GM19023 (cell line): ENCODE measurements around the gene EPC1.

Source experiments
- ATAC-seq: cut with Tn5 transposase; IDR thresholded peaks from one replicate; pipeline ENCODE4 v1.9.1; 2021; ENCODE audit warnings: mild to moderate bottlenecking, moderate library complexity; ENCODE audit not compliant: unreplicated experiment

Gene EPC1

DNA sequence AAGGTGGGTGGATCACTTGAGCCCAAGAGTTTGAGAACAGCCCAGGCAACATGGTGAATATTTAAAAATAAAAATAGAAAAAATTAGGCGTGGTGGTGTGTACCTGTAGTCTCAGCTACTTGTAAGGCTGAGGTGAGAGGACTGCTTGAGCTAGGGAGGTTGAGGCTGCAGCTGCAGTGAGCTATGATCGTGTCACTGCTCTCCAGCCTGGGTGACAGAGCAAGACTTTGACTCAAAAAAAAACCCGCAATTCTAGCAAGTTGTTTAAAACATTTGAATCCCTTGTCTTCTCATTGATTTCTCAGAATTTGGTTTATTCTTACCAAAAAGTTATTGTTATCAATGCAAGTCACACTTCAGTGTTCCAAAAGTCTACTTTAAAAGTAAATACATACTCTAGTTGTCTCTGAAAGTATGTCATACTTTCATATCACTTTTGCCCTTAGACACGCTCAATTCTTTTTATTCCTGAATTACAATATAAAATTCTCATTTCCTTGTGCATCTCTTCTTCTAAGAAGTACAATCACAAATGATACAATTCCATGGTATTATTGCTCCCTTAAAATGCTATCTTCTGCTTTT is 6.3 kb downstream of the EPC1 start:
- ATAC-seq = no peak

DNA sequence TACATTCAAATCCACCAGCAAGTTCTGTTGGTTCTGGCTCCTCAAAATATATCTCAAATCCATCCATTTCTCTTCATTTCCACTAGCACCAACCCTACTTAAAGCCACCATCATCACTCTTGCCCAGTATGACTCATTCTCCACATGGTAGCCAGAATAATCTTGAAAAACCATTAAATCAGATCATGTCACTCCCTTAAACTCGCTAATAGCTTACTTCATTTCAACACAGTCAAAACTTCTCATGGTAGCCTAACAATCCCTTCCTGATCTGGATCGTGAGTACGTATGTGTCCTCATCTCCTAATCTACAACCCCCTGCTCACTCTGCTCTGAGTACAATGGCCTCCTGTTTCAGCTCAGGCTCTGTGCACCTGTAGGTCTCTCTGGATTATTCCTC is 8.7 kb downstream of the EPC1 start:
- ATAC-seq = no peak

DNA sequence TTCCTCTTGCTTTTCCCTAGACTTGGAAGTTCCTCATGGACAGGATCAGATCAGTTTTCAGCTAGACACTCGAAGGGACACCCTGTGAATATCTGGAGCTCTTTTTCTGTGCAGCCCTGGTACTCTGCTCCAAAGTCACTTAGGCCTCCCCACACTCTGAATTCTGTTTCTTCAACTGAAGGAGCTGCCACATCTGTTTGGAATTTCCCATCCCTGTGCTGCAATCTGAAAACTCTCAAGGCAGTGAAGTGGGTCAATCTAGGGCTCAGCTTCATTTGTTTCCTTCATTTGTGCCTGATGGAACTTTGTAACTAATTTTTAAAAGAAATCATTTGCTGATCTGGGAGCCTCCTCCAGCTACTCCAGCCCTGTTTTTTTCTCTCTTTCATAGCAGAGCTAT is 9.6 kb downstream of the EPC1 start:
- no peak for ATAC-seq

DNA sequence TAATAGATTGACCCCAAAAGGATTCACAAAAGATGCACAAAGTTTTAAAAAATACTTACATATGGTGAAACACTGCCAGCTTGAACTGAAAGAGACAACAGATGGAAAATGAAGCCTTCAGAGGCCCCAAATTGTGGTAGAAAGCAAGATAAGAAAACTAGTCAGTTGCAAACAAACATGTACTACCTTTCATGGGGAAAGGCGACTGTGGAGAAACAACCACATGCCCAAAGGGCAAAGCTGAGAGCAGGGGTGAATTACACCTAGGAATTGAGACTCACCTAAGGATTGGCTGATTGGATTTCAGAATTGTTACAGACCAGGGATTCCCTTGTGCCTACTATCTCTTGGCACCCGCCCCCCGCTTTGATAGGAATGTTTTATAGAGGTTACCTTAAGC is 13.1 kb downstream of the EPC1 start:
- ATAC-seq = no peak

DNA sequence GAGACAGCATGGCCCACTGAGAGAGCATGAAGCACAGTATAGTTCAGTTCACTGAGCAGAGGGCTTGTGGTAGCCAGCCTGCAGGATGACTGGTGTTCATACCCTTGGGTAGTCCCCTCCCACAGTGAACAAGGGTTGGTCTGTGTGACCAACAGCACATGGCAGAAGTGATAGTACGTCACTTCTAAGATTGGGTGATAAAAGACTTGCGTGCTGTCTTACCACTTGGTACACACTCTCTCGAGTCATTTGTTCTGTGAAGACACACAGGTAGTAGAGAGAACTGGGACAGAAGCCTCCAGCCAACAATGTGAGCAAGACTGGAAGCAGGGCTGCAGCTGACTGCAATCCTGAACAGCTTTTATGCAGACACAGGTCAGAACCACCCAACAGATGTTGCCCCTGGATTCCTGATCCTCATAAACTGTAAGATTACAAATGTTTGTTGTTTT is 14.6 kb downstream of the EPC1 start:
- ATAC-seq = peak; percentile 95

DNA sequence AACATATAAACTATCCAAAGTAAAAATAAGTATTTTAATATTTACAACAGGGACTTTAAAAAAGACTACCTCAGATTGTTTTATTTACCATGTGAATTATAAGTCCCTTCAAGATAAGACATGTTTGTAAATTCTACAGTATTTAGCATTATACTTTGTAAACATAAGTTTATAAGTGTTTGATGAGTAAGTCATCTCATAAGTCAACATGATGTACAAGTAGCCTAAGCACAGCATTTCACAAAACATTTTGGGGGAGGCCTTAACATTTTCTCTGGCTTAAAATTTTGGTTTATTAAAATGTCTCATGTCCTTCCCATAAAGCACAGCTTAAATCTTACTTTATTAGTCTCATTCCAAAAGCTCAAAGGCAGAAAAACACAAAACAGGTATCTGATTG is 15.4 kb downstream of the EPC1 start:
- ATAC-seq = no peak

DNA sequence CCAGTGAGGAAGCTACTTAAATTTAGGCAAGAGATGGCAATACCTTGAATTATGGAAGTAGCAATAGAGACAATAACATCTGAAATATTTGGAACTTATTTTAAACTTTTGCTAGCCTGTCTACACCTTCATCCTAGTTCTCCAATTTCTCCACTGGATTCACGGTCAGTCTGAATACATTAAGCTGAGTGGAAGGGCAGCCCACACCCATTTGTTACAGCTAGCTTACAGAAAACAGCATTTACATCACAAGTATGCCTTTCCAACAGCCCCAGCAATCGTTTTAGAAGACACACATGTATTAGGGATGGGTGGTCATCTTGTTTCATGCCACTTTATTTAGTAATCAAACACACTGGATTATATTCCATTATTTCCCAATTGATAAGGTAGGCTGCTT is 16.7 kb downstream of the EPC1 start:
- ATAC-seq = no peak

GRCh38 chr10:32329061-32329460 is 17.9 kb downstream of the EPC1 start:
- ATAC-seq = no peak

- ATAC-seq = no peak
These were observed 18.5 kb downstream of the EPC1 start for GRCh38 chr10:32328499-32328898.

- ATAC-seq = no peak
These were observed 19.6 kb downstream of the EPC1 start for GRCh38 chr10:32327364-32327691.

GRCh38 chr10:32326680-32327363 is 20.1 kb downstream of the EPC1 start:
- no peak for ATAC-seq

DNA sequence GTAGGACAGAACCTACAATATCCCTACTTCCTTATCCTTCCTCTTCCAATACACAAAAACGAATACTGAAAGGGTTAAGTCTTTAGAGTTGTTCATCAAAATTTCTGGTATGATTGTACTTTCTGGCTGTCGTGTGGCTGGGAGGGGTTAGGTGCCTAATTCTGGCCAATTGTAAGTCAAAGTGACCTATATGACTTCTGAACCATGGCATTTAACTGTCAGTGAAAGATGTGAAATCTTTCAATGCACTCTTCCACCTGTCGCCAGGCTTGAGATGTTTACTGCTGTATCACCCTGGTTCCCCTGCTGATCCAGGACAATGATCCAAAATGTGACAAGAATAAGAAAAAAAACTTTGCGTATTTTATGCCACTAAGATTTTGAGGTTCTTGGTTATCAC is 20.8 kb downstream of the EPC1 start:
- ATAC-seq = peak; percentile 58

- ATAC-seq = no peak
These were observed 23.9 kb downstream of the EPC1 start for GRCh38 chr10:32323051-32323450.

GRCh38 chr10:32321016-32321631 is 25.8 kb downstream of the EPC1 start:
- ATAC-seq = no peak

GRCh38 chr10:32318476-32318896 is 28.5 kb downstream of the EPC1 start:
- ATAC-seq = peak; percentile 45

- peak; percentile 92 for ATAC-seq
These were observed 29.1 kb downstream of the EPC1 start for GRCh38 chr10:32317795-32318357.

DNA sequence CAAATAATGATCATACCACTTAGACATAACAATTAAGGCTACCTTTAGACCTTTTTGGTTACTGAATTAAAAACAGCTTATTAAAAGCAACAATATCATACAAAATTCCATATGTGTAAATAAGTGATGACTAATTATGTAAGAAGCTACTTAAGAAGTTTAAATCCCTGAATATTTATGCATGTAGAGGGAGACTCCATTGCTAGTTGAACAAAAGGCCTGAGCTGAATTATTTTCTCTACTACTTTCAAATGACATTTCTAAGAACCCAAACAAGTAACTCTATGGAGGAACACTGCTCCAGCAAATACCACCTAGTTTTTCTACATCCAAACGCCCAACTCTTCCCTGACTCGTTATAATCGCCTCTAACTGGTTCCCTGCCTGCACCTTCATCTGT is 31.5 kb downstream of the EPC1 start:
- ATAC-seq = no peak

GRCh38 chr10:32314588-32314987 is 32.4 kb downstream of the EPC1 start:
- ATAC-seq = no peak

DNA sequence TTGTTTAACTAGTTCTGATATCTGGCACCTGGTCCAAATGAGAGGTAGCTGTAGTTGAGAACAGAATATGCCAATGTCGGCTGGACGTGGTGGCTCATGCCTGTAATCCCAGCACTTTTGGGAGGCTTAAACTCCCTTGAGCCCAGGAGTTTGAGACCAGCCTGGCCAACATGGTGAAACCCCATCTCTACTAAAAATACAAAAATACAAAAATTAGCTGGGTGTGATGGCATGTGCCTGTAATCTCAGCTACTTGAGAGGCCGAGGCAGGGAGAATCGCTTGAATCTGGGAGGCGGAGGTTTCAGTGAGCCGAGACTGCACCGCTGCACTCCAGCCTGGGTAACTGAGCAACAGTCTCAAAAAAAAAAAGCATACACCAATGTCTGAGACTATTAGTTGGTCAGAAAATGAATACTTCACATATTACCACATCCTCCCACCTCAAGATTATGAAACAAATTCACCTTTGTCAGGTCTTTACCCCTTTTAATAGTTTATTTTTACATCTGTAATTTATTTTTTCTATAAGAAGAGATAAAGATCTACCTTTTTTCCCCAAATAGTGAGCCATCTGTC is 38.8 kb downstream of the EPC1 start:
- ATAC-seq = no peak

DNA sequence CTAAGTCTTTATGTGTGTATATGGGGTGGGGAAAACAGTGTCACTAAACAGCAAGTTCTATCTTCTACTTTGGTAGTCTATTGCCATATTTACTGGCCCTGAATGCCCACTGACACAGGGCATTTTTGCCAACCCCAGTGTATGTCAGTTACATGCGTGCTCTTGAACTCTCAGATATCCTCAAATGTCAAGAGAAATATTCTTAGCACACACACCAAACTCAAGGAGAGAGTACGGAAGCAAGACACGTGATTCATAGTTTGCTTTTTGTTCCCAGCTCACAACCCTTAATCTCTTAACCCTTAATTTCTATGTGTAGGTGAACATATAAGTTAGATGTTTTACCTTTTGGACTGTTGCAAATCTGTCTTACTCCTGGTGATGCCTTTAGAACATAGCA is 39.3 kb downstream of the EPC1 start:
- ATAC-seq = no peak

- ATAC-seq = no peak
These were observed 47.5 kb downstream of the EPC1 start for GRCh38 chr10:32299354-32299980.
